GM23248 (cell line): ENCODE data around the gene ERICH6. TPM values are rescaled to one million over a fixed set of nuclear protein-coding genes. Genes with fewer than 3 reads are reported as not detected.
A peak's percentile ranks its signal among the peaks of the same experiment; 100 is the strongest.

Source experiments
- DNase-seq: peaks from one replicate; pipeline ENCODE4 v3.0.0-alpha.2; 2015
- H2AFZ ChIP-seq: fragments of 200-600 bp; sonication (generic); 2 replicates; pipeline ENCODE4 v1.6.1; 2016; ENCODE audit warnings: antibody characterized with exemption
- H3F3A ChIP-seq: fragments of 200-600 bp; sonication (generic); 2 replicates; pipeline ENCODE4 v1.6.1; 2016; ENCODE audit warnings: mild to moderate bottlenecking, antibody characterized with exemption, mixed run types; ENCODE audit not compliant: insufficient read depth
- H3K27ac ChIP-seq: fragments of 200-600 bp; sonication (generic); 2 replicates; pipeline ENCODE4 v1.5.1; 2016; ENCODE audit warnings: mild to moderate bottlenecking
- H3K27me3 ChIP-seq: fragments of 200-600 bp; sonication (generic); replicated peaks from 2 replicates; pipeline ENCODE4 v1.6.1; 2016; ENCODE audit warnings: mild to moderate bottlenecking; ENCODE audit not compliant: insufficient read depth
- H3K36me3 ChIP-seq: fragments of 200-600 bp; sonication (generic); 2 replicates; pipeline ENCODE4 v1.6.1; 2016; ENCODE audit warnings: low read depth, mild to moderate bottlenecking
- H3K4me1 ChIP-seq: fragments of 200-600 bp; sonication (generic); 2 replicates; pipeline ENCODE4 v1.6.1; 2016; ENCODE audit warnings: mild to moderate bottlenecking; ENCODE audit not compliant: insufficient read depth
- H3K4me2 ChIP-seq: fragments of 200-600 bp; sonication (generic); one replicate; pipeline ENCODE4 v1.6.1; 2016; ENCODE audit warnings: mild to moderate bottlenecking; ENCODE audit not compliant: unreplicated experiment
- H3K4me3 ChIP-seq: fragments of 200-600 bp; sonication (generic); 2 replicates; pipeline ENCODE4 v1.5.1; 2016; ENCODE audit warnings: mild to moderate bottlenecking
- H3K79me2 ChIP-seq: fragments of 200-600 bp; sonication (generic); 2 replicates; pipeline ENCODE4 v1.6.1; 2016; ENCODE audit warnings: mild to moderate bottlenecking; ENCODE audit not compliant: insufficient read depth
- H3K9ac ChIP-seq: fragments of 200-600 bp; sonication (generic); 2 replicates; pipeline ENCODE4 v1.6.1; 2016; ENCODE audit warnings: mild to moderate bottlenecking
- H3K9me2 ChIP-seq: fragments of 200-600 bp; sonication (generic); 2 replicates; pipeline ENCODE4 v1.6.1; 2016; ENCODE audit warnings: mixed run types, mild to moderate bottlenecking, moderate library complexity; ENCODE audit not compliant: insufficient read depth
- H3K9me3 ChIP-seq: fragments of 200-600 bp; sonication (generic); one replicate; pipeline ENCODE4 v1.6.1; 2017; ENCODE audit warnings: low read depth
- H4K20me1 ChIP-seq: fragments of 200-600 bp; sonication (generic); 2 replicates; pipeline ENCODE4 v1.6.0; 2016; ENCODE audit not compliant: insufficient read depth
- EZH2 ChIP-seq: fragments of 200-600 bp; sonication (generic); IDR thresholded peaks from 2 replicates; pipeline ENCODE4 v1.6.1; 2018; ENCODE audit warnings: antibody characterized with exemption, mild to moderate bottlenecking; ENCODE audit not compliant: insufficient read depth, poor library complexity, severe bottlenecking
- EZH2phosphoT487 ChIP-seq: fragments of 200-600 bp; sonication (generic); IDR thresholded peaks from 2 replicates; pipeline ENCODE4 v1.6.1; 2018; ENCODE audit warnings: antibody characterized with exemption, moderate library complexity, mild to moderate bottlenecking, low read depth; ENCODE audit not compliant: insufficient read depth
- WGBS, 2 experiments: methylation state at CpG; one replicate each; pipeline ENCODE4 v1.1.6; 2015 to 2017; ENCODE audit warnings: low lambda C conversion rate in 2 of 2, low coverage in 1 of 2; ENCODE audit errors: missing lambda C conversion rate in 2 of 2; 5-methylcytosine and 5-hydroxymethylcytosine counted together
- in situ Hi-C: fragments of 300-500 bp; cut with MboI; formaldehyde crosslinking; loops from 2 replicates; pipeline ENCODE4 v1.15.0; 2020
- polyA plus RNA-seq: library from polyadenylated mRNA; unstranded; fragments of >200 nt; fragmentation: Nextera tagmentation; extraction: Ambion mirVana; gene quantifications from 2 replicates; pipeline ENCODE4 v1.2.1, GENCODE V29; 2016
- total RNA-seq: library from RNA; depleted of rRNA; stranded (reverse); fragments of >200 nt; shearing (Covaris generic); gene quantifications from 2 replicates; pipeline ENCODE4 v1.2.3, GENCODE V29; 2014

The ERICH6 gene
- total and polyA plus RNA-seq, 2 experiments from 2014 or later = 0.13 TPM; not detected in 1

DNA sequence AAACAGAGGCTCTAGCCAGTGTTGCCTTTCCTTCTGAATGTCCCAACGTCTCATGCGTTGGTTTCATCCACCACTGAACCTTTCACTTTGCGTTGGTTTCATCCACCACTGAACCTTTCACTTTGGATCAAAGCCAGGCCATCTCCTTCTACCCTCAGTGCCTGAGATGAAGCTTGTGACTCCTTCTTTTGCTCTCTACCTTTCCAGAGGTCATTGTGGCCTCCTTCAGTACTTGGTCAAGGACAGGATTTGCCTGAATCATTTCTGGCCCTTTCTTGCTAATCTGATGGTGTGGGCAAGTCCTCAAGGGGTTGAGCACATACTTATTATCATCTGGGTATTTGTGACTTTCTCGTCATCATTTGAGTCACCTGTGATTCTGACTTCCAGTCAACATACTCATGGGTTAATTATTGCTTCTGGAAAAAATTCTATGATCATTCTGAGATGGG, 50.6 kb downstream of the ERICH6 start:
- no peak for TF ChIP-seq EZH2phosphoT487
- no peak overlapping the region for H3K27ac ChIP-seq
- H3F3A ChIP-seq = no peaks in the 10 kb centered on the region
- H2AFZ ChIP-seq = no peak overlapping the region
- in situ Hi-C loops = no loop called here
- H3K9ac ChIP-seq = no peak overlapping the region
- no peak overlapping the region for H3K4me2 ChIP-seq
- no peak overlapping the region for H3K4me3 ChIP-seq
- no peaks in the 10 kb centered on the region for H3K4me1 ChIP-seq
- no peaks in the 10 kb centered on the region for H4K20me1 ChIP-seq
- no peaks in the 10 kb centered on the region for H3K27me3 ChIP-seq
- no peaks in the 10 kb centered on the region for H3K79me2 ChIP-seq
- no peaks in the 10 kb centered on the region for H3K9me3 ChIP-seq
- H3K36me3 ChIP-seq = no peaks in the 10 kb centered on the region
- 80 to 85% methylated on average over 4 of the region's 4 CpGs for WGBS, 2 experiments
- no peak for DNase-seq
- H3K9me2 ChIP-seq = no peaks in the 10 kb centered on the region

- H3K9ac ChIP-seq = no peak overlapping the region
- no peak overlapping the region for H2AFZ ChIP-seq
- H3F3A ChIP-seq = 0 out of 2 replicates have a peak, but pooled peaks cover 4% of the 10 kb centered on the region
- WGBS, 2 experiments = 91 to 94% methylated on average over 12 of the region's 12 CpGs
- H3K4me3 ChIP-seq = no peak overlapping the region
- no peak overlapping the region for H3K27ac ChIP-seq
- H3K4me2 ChIP-seq = no peak overlapping the region
- no peaks in the 10 kb centered on the region for H4K20me1 ChIP-seq
- no peaks in the 10 kb centered on the region for H3K27me3 ChIP-seq
- TF ChIP-seq EZH2 (no peak), EZH2phosphoT487 (no peak)
- in situ Hi-C loops = no loop called here
- H3K9me2 ChIP-seq = no peaks in the 10 kb centered on the region
- DNase-seq = no peak
- no peaks in the 10 kb centered on the region for H3K9me3 ChIP-seq
- no peaks in the 10 kb centered on the region for H3K36me3 ChIP-seq
- H3K79me2 ChIP-seq = no peaks in the 10 kb centered on the region
- H3K4me1 ChIP-seq = no peaks in the 10 kb centered on the region
These were observed 63.5 kb downstream of the ERICH6 start for GRCh38 chr3:150640256-150640655.

- WGBS, 2 experiments = 52% methylated on average over 5 of the region's 5 CpGs
- Histone ChIP-seq H3K9me3 (no peaks in the 10 kb centered on the region), H3K4me2 (no peak overlapping the region), H3K4me1 (no peaks in the 10 kb centered on the region), H3K27ac (no peak overlapping the region), H3K79me2 (no peaks in the 10 kb centered on the region), H3K27me3 (no peaks in the 10 kb centered on the region), H2AFZ (no peak overlapping the region), H3F3A (0 out of 2 replicates have a peak, but pooled peaks cover 6% of the 10 kb centered on the region), H3K9ac (no peak overlapping the region), H4K20me1 (no peaks in the 10 kb centered on the region), H3K9me2 (no peaks in the 10 kb centered on the region), H3K4me3 (no peak overlapping the region), H3K36me3 (no peaks in the 10 kb centered on the region)
- TF ChIP-seq EZH2 = no peak
- TF ChIP-seq EZH2phosphoT487 = no peak
- in situ Hi-C loops = no loop called here
- DNase-seq = peak; percentile 21
These were observed 64.5 kb downstream of the ERICH6 start for GRCh38 chr3:150639262-150639661.

GRCh38 chr3:150636258-150636657, 67.5 kb downstream of the ERICH6 start:
- Histone ChIP-seq H3K9me2 (no peaks in the 10 kb centered on the region), H3K27me3 (no peaks in the 10 kb centered on the region), H3K4me3 (no peak overlapping the region), H3K36me3 (no peaks in the 10 kb centered on the region), H3K9me3 (no peaks in the 10 kb centered on the region), H3K4me1 (no peaks in the 10 kb centered on the region), H2AFZ (no peak overlapping the region), H4K20me1 (no peaks in the 10 kb centered on the region), H3K79me2 (no peaks in the 10 kb centered on the region), H3F3A (0 out of 2 replicates have a peak, but pooled peaks cover 6% of the 10 kb centered on the region), H3K4me2 (no peak overlapping the region), H3K9ac (no peak overlapping the region), H3K27ac (no peak overlapping the region)
- in situ Hi-C loops = no loop called here
- no peak for DNase-seq
- no peak for TF ChIP-seq EZH2
- TF ChIP-seq EZH2phosphoT487 = no peak
- WGBS, 2 experiments = 95 to 98% methylated on average over 5 of the region's 5 CpGs

DNA sequence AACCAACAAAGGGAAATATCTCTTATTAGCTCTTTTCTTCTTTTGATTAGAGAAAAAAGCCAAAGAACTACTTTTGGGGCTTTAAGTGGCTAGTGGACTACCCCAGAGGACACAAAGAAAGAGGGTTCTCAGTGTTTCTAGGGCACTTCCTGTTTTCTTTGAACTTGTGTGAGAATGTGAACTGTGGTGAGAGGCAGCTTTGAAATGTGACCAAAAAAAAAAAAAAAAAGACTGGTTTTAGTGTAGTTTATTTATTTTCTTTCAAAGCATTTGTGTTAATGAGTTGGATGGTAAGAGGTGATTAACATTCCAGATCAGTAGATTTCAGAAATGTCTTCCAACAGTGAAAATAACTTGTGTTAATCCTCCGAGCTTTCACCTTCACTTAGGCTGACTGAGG, 68.2 kb downstream of the ERICH6 start:
- Histone ChIP-seq H3K4me1 (no peaks in the 10 kb centered on the region), H2AFZ (no peak overlapping the region), H4K20me1 (no peaks in the 10 kb centered on the region), H3K9me3 (no peaks in the 10 kb centered on the region), H3K9me2 (no peaks in the 10 kb centered on the region), H3F3A (0 out of 2 replicates have a peak, but pooled peaks cover 6% of the 10 kb centered on the region), H3K9ac (no peak overlapping the region), H3K4me3 (no peak overlapping the region), H3K4me2 (no peak overlapping the region), H3K36me3 (peaks cover under 1% of the 10 kb centered on the region; the same call in 1 of the 2 replicates), H3K79me2 (no peaks in the 10 kb centered on the region), H3K27ac (no peak overlapping the region), H3K27me3 (no peaks in the 10 kb centered on the region)
- WGBS, 2 experiments = 97 to 100% methylated on average over 1 of the region's 1 CpG
- no peak for DNase-seq
- in situ Hi-C loops = no loop called here
- no peak for TF ChIP-seq EZH2phosphoT487
- no peak for TF ChIP-seq EZH2
